8988T (cell line): ENCODE results near the gene ANKRD36.
"Not testable (repeated sequence)": the region's sequence is repeated elsewhere in the genome, so short reads cannot be mapped to it uniquely, and the experiment has no call there.

ENCODE experiments used
- DNase-seq: peaks from one replicate; pipeline ENCODE4 v3.0.0; 2011

Gene ANKRD36

DNA sequence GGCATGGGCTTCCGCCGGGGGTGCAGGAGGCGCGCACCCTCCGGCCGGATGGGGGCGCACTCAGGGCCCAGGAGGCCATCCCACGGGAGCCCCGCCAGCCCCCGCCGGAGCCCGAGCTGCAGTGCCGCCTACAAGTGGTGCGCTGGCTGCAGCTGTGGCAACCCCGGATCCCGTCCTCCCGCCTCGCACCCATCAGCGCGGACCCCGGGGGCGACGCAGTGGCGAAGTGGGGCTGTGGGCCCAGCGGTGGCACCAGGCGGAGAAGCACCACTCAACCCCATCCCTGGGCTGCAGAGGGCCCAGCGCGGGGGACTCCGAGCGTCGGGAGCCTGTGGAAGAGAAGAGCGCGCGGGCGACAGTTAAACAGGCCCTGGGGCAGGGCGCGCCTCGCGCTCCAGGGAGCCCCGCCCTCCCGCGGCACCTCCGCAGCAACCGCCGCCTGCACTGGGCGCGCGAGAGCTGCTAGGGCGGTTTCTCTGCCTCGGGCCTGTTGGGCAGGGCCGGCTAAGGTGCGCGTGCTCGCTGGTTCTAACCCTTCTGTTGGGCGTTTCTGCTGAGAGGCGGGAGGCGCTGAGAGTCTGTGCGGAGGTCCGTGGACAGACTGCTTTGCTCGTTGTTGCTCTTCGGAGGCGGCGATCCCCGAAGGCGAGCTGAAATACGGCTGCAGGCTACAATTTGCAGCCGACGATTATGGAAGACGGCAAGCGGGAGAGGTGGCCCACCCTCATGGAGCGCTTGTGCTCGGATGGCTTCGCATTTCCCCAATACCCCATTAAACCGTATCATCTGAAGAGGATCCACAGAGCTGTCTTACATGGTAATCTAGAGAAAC is at the start of gene ANKRD36:
TSS of gene ANKRD36 (plus strand) at position 104 of the 832 bp plus-strand sequence. CDS start at position 691, 587 bp downstream.
- DNase-seq: not testable (repeated sequence)

DNA sequence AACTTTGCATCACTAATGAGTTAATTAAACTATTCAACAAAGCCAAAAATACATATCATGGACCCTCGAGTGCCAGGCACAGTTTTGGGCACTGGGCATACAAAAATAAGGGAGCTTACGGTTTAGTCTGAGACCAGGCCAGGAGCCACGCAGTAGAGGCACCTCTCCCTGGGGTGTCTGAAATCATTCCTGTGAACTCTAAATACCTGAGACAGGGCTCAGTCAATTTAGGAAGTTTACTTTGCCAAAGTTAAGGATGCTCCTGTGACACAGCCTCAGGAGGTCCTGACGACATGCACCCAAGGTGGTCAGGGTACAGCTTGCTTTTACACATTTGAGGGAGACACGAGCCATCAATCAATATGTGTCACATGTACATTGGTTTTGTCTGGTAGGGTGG is 46.9 kb upstream of the ANKRD36 start:
- DNase-seq: not testable (repeated sequence)

- peak; percentile 11 for DNase-seq
These were observed 45.5 kb upstream of the ANKRD36 start for GRCh38 chr2:97067279-97068004.

DNA sequence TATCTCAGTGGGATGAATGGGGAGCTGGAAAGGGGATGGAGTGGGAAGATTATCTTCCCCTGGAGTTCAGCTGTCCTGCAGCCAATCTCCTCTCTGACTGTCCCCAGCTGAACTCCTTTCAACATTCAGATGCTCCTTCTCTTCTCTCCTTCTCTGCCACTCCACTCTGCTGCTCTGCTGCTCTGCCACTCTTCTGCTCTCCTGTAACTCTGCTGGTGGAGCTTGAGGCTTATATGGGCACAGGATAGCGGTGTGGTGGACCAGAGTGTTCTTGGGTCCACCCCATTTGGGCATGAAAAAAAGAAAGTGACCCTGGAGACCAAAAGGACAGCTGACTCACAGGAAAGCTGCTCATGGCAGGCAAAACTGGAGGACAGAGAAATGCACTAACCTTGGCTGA is 44.9 kb upstream of the ANKRD36 start:
- DNase-seq: no peak

DNA sequence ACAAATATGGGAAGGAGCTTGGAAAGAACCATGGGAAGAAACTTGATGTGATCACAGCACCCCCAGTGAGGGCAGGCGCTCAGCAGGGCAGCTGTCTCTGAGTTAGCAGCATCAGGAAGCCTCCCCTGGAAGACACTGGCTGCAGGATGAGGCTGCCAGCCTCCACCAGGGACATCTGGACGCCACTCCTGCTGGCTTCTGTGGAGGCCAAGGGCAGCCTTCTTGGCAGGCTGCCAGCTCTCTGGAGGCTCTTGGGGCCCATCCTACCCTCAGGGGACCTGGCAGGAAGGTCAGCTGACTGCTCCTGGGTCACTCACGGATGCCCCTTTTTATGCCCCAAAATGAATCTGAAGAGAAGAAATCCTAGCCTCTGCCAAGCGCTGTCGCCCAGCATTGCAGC is 44.2 kb upstream of the ANKRD36 start:
- DNase-seq: not testable (repeated sequence)

GRCh38 chr2:97070915-97071314 is 42.0 kb upstream of the ANKRD36 start:
- not testable (repeated sequence) for DNase-seq

DNA sequence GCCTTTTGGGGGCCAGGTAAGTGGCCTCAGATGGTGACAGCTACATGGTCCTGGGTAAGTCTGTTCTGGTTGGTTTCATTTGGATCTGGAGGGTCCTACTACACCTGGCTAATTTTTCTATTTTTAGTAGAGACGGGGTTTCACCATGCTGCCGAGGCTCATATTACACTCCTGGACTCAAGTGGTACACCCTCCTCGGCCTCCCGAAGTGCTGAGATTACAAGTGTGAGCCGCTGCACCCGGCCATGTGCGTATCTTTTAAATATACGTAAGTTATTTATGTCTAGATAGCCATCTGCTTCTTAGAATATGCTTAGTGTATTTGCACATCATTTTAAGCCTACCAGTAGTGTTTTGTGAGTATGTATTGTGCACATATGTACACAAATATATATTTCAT is 35.7 kb upstream of the ANKRD36 start:
- not testable (repeated sequence) for DNase-seq

DNA sequence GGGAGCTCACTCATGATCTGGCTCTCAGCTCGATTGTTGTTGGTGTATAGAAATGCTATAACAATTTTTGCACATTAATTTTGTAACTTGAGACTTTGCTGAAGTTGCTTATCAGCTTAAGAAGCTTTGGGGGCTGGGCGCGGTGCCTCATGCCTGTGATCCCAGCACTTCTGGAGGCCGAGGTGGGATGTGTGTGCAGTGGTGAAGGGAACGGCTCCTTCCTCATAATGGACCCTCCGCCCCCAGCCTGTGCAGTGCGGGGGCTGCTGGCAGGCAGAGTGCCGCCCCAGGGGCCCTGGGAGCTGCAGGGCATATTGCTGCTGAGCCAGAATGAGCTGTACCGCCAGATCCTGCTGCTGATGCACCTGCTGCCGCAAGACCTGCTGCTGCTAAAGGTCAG is 32.1 kb upstream of the ANKRD36 start:
- not testable (repeated sequence) for DNase-seq

DNA sequence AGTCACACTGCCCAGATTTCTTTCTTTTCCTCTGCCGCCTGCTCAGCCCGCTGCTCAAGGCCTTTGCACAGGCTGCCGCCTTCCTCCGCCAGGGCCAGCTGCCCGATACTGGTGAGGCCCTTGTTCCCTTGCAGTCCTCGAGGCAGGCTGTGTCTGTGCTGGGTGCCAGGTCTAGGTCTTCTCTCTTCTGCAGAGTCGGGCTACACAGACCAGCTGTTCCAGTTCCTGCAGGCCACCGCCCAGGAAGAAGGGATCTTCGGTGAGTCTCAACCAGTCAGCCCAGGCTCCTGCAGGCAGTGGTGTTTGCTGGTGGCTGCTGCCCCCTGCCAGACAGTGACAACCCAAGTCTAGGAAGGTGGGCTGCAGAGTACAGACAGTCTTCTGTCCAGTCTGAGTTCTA is 30.7 kb upstream of the ANKRD36 start:
- DNase-seq: peak; percentile 7

GRCh38 chr2:97083516-97083915 is 29.4 kb upstream of the ANKRD36 start:
- not testable (repeated sequence) for DNase-seq

DNA sequence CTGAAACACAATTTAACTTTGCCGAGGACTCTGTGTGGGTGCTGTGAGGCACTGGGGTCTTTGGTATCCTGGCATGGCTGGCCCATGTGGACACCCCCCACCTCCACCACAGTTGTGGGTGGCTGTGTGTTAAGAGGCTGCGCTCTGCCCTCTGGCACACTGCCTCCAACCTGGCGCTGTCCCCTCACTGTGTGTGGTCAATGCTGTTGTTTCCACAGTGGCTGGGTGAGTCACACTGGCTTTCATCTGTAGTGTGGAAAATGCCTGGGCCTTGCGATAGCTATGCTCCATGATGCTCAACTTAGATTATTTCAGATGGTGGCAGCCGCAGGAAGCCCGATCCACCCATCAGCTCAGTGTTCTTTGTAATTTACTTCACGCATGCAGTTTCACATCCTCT is 27.9 kb upstream of the ANKRD36 start:
- DNase-seq: not testable (repeated sequence)

DNA sequence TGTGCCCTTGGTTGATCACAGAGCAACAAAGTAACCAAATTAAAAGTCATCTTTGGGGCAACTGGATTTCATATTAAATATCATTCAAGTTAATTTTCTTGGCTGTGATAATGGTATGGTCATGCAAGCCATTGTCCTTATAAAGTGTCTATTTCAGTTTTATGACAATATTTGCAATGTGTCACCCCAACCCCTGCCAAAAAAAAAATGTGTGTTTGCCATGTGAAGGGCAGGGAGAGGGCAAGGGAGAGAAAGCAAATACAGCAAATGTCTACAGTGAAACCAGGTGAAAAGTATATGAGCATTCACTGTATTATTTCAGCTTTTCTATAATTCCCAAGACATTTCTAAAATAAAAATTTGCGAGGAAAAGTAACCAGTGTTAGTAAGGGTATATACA is 24.2 kb upstream of the ANKRD36 start:
- DNase-seq: not testable (repeated sequence)

- not testable (repeated sequence) for DNase-seq
These were observed 20.0 kb upstream of the ANKRD36 start for GRCh38 chr2:97092946-97093345.

DNA sequence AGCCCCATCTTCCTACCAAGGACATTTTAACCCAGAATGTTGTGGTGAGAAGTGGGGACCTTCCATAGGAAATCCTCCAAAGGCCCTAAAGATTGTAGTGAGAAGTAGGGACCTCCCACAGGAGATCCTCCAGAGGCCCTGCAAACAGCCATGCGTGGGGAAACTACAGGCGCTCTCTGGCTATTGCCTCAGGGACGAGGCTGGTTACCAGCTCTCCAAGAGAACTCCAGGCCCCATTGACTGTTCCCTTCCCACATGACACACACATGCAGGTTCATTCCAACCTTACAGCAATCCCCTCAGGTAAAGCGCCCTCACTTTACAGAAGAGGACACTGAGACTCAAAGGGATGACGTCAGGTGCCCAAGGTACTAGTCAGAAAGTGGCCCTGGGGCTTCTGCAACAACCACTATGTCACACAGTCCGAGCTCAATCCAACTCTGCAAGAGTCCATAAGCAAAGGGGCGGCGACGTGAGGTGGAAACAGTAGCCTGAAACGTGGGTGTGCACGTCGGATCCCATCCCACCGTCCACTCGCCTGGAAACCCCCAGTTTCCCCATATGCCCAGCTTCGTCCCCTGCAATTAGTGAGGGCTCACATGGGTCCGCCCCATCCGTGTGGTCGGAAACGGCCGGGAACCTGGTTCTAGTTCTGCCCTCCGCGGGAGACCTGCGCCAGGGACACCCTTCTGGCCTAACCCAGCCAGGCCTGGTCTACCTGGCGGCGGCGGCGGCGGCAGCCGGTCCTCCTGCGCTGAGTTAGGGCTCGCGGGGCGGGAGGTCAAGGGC is 18.8 kb upstream of the ANKRD36 start:
- DNase-seq: not testable (repeated sequence)

DNA sequence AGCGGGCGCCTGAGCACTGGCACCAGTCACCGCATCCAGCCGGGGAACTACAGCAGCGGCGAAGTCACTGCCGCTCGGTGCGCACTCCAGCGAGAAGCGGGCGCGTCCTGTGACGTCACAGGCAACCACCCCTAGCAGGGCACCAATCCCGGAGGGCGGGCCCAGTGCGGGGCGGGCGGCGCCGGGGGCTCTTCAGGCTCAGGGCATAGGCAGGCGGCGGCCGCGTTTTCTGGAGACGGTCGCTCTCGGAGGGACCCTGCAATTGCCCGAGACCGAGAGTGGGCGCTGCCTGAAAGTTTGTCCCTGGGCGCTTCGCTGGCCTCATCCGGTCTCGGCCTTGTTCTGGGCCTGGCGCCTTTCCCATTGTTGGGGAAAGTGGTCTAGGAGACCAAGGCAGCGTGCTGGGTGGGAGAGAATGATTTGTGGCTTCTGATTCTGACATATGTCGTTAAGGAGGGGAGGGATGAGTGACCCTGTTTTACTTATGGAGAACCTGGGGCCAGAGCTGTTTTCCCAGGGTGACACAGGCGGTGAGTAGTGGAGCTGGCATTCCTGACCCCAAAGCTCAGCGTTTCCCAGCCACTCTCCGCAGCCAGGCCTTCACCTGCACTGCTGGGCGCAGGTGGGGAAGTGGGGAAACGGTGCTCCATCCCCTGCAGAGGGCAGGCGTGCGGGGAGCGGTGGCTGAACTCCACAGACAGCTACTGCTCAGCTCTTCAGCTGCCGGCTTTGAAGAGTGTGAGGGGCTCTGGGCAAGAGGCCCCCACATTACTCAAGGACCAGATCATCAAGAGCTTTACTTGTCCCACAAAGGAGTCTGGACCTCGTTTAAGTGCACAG is 18.0 kb upstream of the ANKRD36 start, which contains the start of gene FAHD2B:
TSS of gene FAHD2B (minus strand) at position 111 of the 840 bp plus-strand sequence. CDS start 3,176 bp downstream, outside the sequence.
- peak; percentile 3 for DNase-seq

DNA sequence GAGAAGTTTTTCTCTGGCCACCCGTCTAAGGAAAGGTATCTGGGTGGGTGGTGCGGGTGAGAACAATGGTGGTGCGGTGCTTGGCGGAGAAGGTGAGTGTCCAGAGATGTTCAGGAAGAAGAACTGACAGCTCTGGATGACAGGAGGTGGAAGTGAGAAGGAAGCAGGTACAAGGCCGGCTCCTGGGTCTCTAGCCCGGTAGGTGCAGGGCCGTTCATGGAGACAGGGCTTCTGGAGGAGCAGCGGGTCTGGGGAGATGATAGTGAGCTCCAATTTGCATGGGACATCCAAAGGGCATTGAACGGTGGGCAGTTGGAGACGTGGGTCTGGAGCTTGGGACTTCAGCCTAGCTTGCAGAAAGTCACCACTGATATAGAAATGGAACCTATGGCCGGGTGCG is 17.3 kb upstream of the ANKRD36 start:
- no peak for DNase-seq

DNA sequence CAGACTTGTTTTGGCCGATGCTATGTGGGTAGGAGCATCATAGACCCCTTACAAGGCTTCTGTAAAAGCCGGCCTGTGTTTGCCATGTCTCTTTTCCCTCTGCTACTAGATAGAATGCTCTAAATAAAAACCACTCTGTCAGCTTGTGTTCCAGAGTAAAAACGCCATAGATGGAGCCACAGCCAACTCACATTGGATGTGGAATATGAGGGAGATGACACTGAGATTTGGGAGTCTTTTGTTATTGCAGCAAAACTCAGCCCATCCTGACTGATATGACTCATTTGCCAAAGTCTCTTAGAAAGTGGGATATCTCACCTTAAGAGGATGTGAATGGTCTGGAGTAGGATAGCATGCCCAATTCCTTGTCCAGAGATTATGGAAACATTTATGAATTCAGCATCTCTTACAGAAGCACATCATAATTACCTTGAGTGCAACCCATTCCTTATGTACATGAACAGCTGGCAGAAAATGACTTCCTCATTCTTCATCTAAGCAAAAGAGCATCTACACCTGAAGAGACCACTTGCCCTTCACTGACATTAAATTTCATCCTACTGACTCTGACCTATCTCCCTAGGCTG is 14.1 kb upstream of the ANKRD36 start:
- not testable (repeated sequence) for DNase-seq

- not testable (repeated sequence) for DNase-seq
These were observed 6.1 kb upstream of the ANKRD36 start for GRCh38 chr2:97106878-97107277.

- DNase-seq: not testable (repeated sequence)
These were observed 1.7 kb upstream of the ANKRD36 start for GRCh38 chr2:97111246-97111645.

DNA sequence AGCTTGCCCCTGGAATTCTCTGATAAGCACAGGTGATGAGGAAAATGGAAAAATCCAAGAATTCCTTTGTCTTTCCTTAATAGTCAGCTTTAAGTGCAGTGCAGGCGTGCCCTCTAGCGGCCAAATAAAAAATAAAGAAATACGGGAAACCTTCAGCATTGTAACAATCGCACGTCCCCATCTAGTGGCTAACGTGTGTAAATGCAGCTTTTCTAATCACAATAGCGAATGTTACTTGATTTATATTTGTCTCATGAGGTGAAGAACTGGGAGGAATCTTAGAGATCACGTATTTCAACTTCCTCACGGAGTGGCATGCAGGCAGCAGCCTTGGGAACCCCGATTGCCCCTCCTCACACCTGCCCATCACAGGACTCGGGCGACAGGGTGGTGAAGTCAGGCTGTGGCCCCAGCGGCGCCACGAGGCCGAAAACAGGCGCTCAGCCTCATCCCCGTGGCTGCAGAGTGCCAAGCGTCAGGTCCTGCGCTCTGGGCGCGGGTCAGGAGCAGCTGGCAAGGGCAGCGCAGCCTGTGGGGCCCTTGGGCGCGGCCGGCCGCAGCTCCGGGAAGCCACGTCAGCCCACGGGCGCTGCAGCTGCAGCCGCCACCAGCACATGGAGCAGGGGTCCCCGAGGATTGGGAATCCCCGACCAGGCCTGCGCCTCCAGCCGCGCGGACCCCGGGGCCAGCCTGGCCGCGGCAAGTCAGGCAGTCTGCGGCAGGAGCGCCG is 468 bp upstream of the ANKRD36 start:
- DNase-seq: not testable (repeated sequence)

- DNase-seq: not testable (repeated sequence)
These were observed 916 bp downstream of the ANKRD36 start for GRCh38 chr2:97113882-97114255.
